RWPE1 (cell line): Measurements from ENCODE around the gene COX14.

Experiments
- CTCF ChIA-PET: fragments of 350-600 bp; sonication (Branson Sonifier 250); formaldehyde crosslinking; extraction: SDS; loops from one replicate; lab custom pipeline; 2021; lab: Yijun Ruan, JAX
- POLR2A ChIA-PET: fragments of 400-600 bp; formaldehyde crosslinking; extraction: SDS; loops from one replicate; lab custom pipeline; 2020; ENCODE audit warnings: antibody characterized with exemption; ENCODE audit not compliant: low non-redundant PET; lab: Yijun Ruan, JAX
- DNase-seq: peaks from one replicate; pipeline ENCODE4 v3.0.0; 2012; ENCODE audit warnings: low spot score
- H3K27ac ChIP-seq: fragments of 450-650 bp; 2 replicates; pipeline ENCODE4 v1.5.1; 2017
- CTCF ChIP-seq: fragments of 450-650 bp; conservative IDR thresholded peaks from 2 replicates; pipeline ENCODE4 v1.5.1; 2017; ENCODE audit warnings: low read depth, mild to moderate bottlenecking

COX14 gene

GRCh38 chr12:50069539-50069938 is 42.5 kb upstream of the COX14 start:
- DNase-seq: no peak
- H3K27ac ChIP-seq: no peak overlapping the region
- TF ChIP-seq CTCF: no peak
- ChIA-PET CTCF (interaction anchor here (0.6 to 4.8 kb wide), 7 partner anchors 13 to 994 kb away, joined by 3 to 37 read pairs (median 5); no protein-coding TSS in a partner anchor), POLR2A (no interaction called here)

- ChIA-PET CTCF (interaction anchor here (0.6 to 4.8 kb wide), 23 partner anchors 11 to 1411 kb away, joined by 3 to 37 read pairs (median 4); partner anchors contain the start of genes AQP2, AQP6 and SMARCD1), POLR2A (no interaction called here)
- peak; percentile 64 for DNase-seq
- peak; percentile 96 for TF ChIP-seq CTCF
- peak overlapping the region; percentile 56 for H3K27ac ChIP-seq
These were observed 41.5 kb upstream of the COX14 start for GRCh38 chr12:50070314-50071060.

- POLR2A ChIA-PET: no interaction called here
- CTCF ChIA-PET: no interaction called here
- no peak for DNase-seq
These were observed 39.7 kb upstream of the COX14 start for GRCh38 chr12:50072198-50072907.

GRCh38 chr12:50073206-50073605 is 38.8 kb upstream of the COX14 start:
- H3K27ac ChIP-seq: no peak overlapping the region; the same call in 1 of the 2 replicates
- no peak for TF ChIP-seq CTCF
- ChIA-PET CTCF (interaction anchor here (0.6 to 1.6 kb wide), 2 partner anchors 34 to 37 kb away, joined by 3 to 4 read pairs; no protein-coding TSS in a partner anchor), POLR2A (no interaction called here)
- no peak for DNase-seq

More at GRCh38 chr12:50072198-50072907, 39.7 kb upstream of the COX14 start:
- TF ChIP-seq CTCF: no peak
- no peak overlapping the region for H3K27ac ChIP-seq

GRCh38 chr12:50073712-50074111 is 38.3 kb upstream of the COX14 start:
- CTCF ChIA-PET: interaction anchor here (0.6 to 1.6 kb wide), 4 partner anchors 35 to 300 kb away, joined by 3 to 4 read pairs (median 3); no protein-coding TSS in a partner anchor
- POLR2A ChIA-PET: no interaction called here
- no peak for TF ChIP-seq CTCF
- DNase-seq: no peak
- H3K27ac ChIP-seq: no peak overlapping the region; the same call in 1 of the 2 replicates
